ENCODE data around the gene DIAPH2. TPM values are rescaled to one million over a fixed set of nuclear protein-coding genes. Genes with fewer than 3 reads are reported as not detected.

DIAPH2 gene
- total RNA-seq, 2 donors from 2014 or later, result 11.6 to 12.7 TPM

GRCh38 chrX:97529536-97530200 is 845.0 kb downstream of the DIAPH2 start:
- no peak for DNase-seq (ENCODE audit: low spot score)
- no peaks in the 10 kb centered on the region for H3K27me3 ChIP-seq
- no peak overlapping the region for H3K4me3 ChIP-seq
- no peaks in the 10 kb centered on the region for H3K4me1 ChIP-seq
- peaks cover 4 to 22% of the 10 kb centered on the region in 2 donors for H3K9me3 ChIP-seq
- no peaks in the 10 kb centered on the region for H3K36me3 ChIP-seq
- TF ChIP-seq, protein P1, sequence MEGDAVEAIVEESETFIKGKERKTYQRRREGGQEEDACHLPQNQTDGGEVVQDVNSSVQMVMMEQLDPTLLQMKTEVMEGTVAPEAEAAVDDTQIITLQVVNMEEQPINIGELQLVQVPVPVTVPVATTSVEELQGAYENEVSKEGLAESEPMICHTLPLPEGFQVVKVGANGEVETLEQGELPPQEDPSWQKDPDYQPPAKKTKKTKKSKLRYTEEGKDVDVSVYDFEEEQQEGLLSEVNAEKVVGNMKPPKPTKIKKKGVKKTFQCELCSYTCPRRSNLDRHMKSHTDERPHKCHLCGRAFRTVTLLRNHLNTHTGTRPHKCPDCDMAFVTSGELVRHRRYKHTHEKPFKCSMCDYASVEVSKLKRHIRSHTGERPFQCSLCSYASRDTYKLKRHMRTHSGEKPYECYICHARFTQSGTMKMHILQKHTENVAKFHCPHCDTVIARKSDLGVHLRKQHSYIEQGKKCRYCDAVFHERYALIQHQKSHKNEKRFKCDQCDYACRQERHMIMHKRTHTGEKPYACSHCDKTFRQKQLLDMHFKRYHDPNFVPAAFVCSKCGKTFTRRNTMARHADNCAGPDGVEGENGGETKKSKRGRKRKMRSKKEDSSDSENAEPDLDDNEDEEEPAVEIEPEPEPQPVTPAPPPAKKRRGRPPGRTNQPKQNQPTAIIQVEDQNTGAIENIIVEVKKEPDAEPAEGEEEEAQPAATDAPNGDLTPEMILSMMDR (IDR thresholded peaks at IDR 0.05), result no peak
- H3K27ac ChIP-seq, result no peak overlapping the region

GRCh38 chrX:97531825-97532224 is 847.2 kb downstream of the DIAPH2 start:
- Histone ChIP-seq H3K4me3 (no peak overlapping the region), H3K27me3 (no peaks in the 10 kb centered on the region), H3K27ac (no peak overlapping the region), H3K4me1 (no peaks in the 10 kb centered on the region), H3K36me3 (no peaks in the 10 kb centered on the region), H3K9me3 (peaks cover 4 to 22% of the 10 kb centered on the region in 2 donors)
- DNase-seq (ENCODE audit: low spot score), result no peak
- TF ChIP-seq, protein P1 (IDR thresholded peaks at IDR 0.05), result no peak

GRCh38 chrX:97538745-97539144 is 854.1 kb downstream of the DIAPH2 start:
- Histone ChIP-seq H3K27me3 (no peaks in the 10 kb centered on the region), H3K4me3 (no peak overlapping the region), H3K36me3 (no peaks in the 10 kb centered on the region), H3K4me1 (no peaks in the 10 kb centered on the region), H3K27ac (no peak overlapping the region), H3K9me3 (no peaks in the 10 kb centered on the region)
- DNase-seq (ENCODE audit: low spot score), result no peak
- TF ChIP-seq, protein P1 (IDR thresholded peaks at IDR 0.05), result no peak

DNA sequence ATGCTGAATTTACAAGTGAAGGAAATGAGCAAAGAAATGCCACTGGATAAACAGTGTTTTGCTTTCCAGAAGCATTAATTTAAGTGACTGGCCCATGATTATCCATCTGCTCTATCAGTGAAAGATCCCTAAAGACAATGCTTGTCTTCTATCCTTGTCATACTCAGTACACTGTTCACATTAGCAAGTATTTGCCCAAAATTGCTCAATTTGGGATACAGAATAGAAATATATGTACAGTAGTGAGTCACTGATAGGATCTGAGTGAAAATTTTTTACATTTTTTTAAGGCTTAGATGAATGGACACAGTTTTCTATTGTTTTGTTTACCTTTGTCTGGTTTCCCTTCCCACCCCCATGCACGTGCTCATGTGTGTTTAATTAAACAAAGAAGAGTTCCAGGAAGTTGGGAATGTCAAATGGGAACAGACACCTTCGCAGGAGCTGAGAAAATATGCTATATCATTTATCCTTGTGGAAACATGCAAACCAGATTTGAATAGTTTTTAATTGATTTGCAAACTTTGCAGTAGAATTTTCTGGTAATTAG is 855.4 kb downstream of the DIAPH2 start:
- H3K36me3 ChIP-seq, result no peaks in the 10 kb centered on the region
- H3K9me3 ChIP-seq, result no peaks in the 10 kb centered on the region
- no peaks in the 10 kb centered on the region for H3K4me1 ChIP-seq
- no peaks in the 10 kb centered on the region for H3K27me3 ChIP-seq
- TF ChIP-seq, protein P1 (IDR thresholded peaks at IDR 0.05), result no peak
- DNase-seq (ENCODE audit: low spot score), result no peak
- no peak overlapping the region for H3K27ac ChIP-seq
- no peak overlapping the region for H3K4me3 ChIP-seq

DNA sequence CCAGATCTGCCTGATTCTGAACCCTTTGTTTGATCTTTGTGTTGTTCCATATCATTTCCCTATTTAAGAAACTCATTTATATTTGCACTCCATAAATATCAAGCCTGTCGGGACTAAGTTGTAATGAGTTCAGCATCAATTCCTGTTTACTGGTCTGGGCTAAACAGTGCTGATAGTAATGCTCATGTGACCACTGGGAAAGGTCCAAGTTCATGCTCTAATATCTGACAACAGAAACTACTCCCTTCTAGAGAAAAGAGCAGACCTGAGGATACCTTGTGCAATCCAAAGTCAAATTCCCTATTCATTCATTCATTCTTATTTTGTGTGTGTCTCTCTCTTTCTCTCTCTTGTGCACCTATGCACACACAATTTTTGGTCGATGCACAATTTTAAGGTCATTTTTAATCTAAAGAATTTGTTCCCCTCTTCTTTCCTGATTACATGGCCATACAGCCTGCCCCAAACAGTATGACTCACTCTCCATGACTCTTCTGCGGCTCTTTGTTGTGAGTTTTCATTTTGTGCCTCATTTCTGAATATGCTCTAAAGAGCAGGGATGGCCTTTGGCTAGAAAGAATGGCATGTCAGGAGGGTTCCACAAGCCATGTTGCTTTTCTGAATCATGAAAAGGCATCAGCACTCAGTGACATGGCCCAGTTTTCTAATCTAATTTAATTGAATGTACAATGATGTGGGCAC is 863.4 kb downstream of the DIAPH2 start:
- TF ChIP-seq, protein P1 (IDR thresholded peaks at IDR 0.05), result no peak
- Histone ChIP-seq H3K27ac (no peak overlapping the region), H3K4me3 (no peak overlapping the region), H3K4me1 (no peaks in the 10 kb centered on the region), H3K27me3 (no peaks in the 10 kb centered on the region), H3K36me3 (no peaks in the 10 kb centered on the region), H3K9me3 (no peaks in the 10 kb centered on the region)
- no peak for DNase-seq (ENCODE audit: low spot score)
